Suprapubic skin (tissue), 3 donors: Measurements from ENCODE around the gene FOXC1.

Experiments
- POLR2A ChIP-seq, 2 donors: fragments of 450-650 bp; IDR thresholded peaks; one replicate each; pipeline ENCODE4 v1.6.1; 2017; ENCODE audit warnings: antibody characterized with exemption in 2 of 2, mild to moderate bottlenecking in 2 of 2, moderate library complexity in 2 of 2
- TF ChIP-seq, protein P1 (sequence below), 2 donors: fragments of 200-600 bp in 1 of 2; fragments of 450-650 bp in 1 of 2; sonication (generic) in 1 of 2; IDR thresholded peaks; one replicate each; pipeline ENCODE4 v1.5.1; 2016 to 2019; ENCODE audit warnings: antibody characterized with exemption in 2 of 2, mild to moderate bottlenecking in 1 of 2, moderate library complexity in 1 of 2

DNA sequence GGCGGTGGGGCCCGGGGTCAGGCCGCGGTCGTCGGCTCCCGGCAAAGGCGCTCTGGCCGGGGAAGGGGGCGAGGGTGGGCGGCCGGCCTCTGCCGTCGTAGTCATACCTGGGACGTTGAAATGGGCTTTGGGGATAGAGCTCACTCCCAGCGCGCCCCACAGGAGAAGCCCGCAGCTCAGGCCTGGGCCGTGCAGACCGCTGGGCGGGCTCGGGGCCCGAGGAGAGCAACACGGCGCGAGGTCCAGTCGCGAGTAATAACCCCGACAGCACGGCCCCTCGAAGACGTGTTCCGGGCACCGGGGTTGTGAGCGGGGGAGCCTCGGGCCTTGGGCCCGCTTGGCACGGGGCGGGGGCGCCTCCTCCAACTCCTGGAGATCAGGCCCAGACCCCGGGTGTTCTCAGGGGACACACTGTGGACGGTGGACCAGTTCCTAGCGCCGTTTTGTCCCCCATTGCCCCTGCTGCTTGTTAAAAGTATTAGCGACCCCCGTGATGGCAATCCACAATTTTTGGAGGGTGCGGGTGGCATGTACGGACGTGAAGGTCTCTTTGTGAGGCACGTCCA, 10.9 kb downstream of the FOXC1 start:
- TF ChIP-seq, protein P1, sequence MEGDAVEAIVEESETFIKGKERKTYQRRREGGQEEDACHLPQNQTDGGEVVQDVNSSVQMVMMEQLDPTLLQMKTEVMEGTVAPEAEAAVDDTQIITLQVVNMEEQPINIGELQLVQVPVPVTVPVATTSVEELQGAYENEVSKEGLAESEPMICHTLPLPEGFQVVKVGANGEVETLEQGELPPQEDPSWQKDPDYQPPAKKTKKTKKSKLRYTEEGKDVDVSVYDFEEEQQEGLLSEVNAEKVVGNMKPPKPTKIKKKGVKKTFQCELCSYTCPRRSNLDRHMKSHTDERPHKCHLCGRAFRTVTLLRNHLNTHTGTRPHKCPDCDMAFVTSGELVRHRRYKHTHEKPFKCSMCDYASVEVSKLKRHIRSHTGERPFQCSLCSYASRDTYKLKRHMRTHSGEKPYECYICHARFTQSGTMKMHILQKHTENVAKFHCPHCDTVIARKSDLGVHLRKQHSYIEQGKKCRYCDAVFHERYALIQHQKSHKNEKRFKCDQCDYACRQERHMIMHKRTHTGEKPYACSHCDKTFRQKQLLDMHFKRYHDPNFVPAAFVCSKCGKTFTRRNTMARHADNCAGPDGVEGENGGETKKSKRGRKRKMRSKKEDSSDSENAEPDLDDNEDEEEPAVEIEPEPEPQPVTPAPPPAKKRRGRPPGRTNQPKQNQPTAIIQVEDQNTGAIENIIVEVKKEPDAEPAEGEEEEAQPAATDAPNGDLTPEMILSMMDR (IDR thresholded peaks at IDR 0.05), result no peak
- no peak for TF ChIP-seq POLR2A (IDR thresholded peaks at IDR 0.05)
